T-cell (primary cell): ENCODE measurements around the gene FTO. TPM values are rescaled to one million over a fixed set of nuclear protein-coding genes. Genes with fewer than 3 reads are reported as not detected.

Source experiments
- ATAC-seq, 4 experiments: fragments of 200-7000 bp in 3 of 4; fragments of 150-1000 bp in 1 of 4; cut with Tn5 transposase; replicated peaks in 1 of 4; 1 replicate in 3 of 4; 2 replicates in 1 of 4; pipeline ENCODE4 v1.10.0; 2021; ENCODE audit warnings: moderate library complexity in 3 of 4, mild to moderate bottlenecking in 2 of 4, moderate number of reproducible peaks in 1 of 4
- CTCF ChIA-PET, 2 donors: fragments of 300-600 bp; sonication (Branson Sonifier 250); formaldehyde crosslinking; loops; one replicate each; lab custom pipeline; 2022; ENCODE audit warnings: antibody characterized with exemption in 2 of 2; lab: Charles Lee
- POLR2A ChIA-PET, 2 donors: fragments of 300-600 bp; sonication (Branson Sonifier 250); formaldehyde crosslinking; loops; one replicate each; lab custom pipeline; 2022; ENCODE audit warnings: antibody characterized with exemption in 2 of 2; lab: Charles Lee
- DNase-seq, 35 experiments: peaks; one replicate each; pipeline versions ENCODE4 v3.0.0 to v3.0.0-alpha.2; 2013 to 2023
- H3K27ac ChIP-seq: one replicate; pipeline ENCODE4 v1.5.1; 2013; ENCODE audit warnings: low read length
- H3K27me3 ChIP-seq, 2 experiments: replicated peaks in 1 of 2; 1 replicate in 1 of 2; 2 replicates in 1 of 2; pipeline versions ENCODE4 v1.6.1 to v1.7.0; 2013; ENCODE audit warnings: low read length in 1 of 2, mixed read lengths in 1 of 2; ENCODE audit not compliant: control insufficient read depth in 2 of 2, insufficient read depth in 2 of 2; ENCODE audit errors: extremely low read depth in 1 of 2
- H3K36me3 ChIP-seq, 2 donors: 1 replicate in 1 of 2; 2 replicates in 1 of 2; pipeline versions ENCODE4 v1.6.1 to v1.7.0; 2013; ENCODE audit warnings: low read length in 1 of 2; ENCODE audit not compliant: control insufficient read depth in 2 of 2, insufficient read depth in 1 of 2; ENCODE audit errors: extremely low read depth in 1 of 2
- H3K4me1 ChIP-seq, 2 experiments: 1 replicate in 1 of 2; 2 replicates in 1 of 2; pipeline versions ENCODE4 v1.6.1 to v1.7.0; 2013; ENCODE audit warnings: low read length in 2 of 2, mixed read lengths in 1 of 2; ENCODE audit not compliant: insufficient read depth in 2 of 2, control insufficient read depth in 1 of 2; ENCODE audit errors: extremely low read depth in 1 of 2
- H3K4me3 ChIP-seq, 2 donors: 1 replicate in 1 of 2; 2 replicates in 1 of 2; pipeline versions ENCODE4 v1.5.1 to v1.7.0; 2013; ENCODE audit warnings: mild to moderate bottlenecking in 2 of 2, low read length in 1 of 2, moderate library complexity in 1 of 2; ENCODE audit not compliant: control insufficient read depth in 1 of 2; ENCODE audit errors: extremely low read depth in 1 of 2
- H3K9me3 ChIP-seq: 2 replicates; pipeline ENCODE4 v1.7.0; 2013
- H3K27ac Mint-ChIP-seq, 2 donors: one replicate each; pipeline ENCODE4 v1.8.0; 2020 to 2021; ENCODE audit warnings: mild to moderate bottlenecking in 2 of 2, mixed read lengths in 2 of 2
- H3K27me3 Mint-ChIP-seq, 2 donors: one replicate each; pipeline ENCODE4 v1.8.0; 2021 to 2022; ENCODE audit warnings: mixed read lengths in 2 of 2
- H3K36me3 Mint-ChIP-seq: one replicate; pipeline ENCODE4 v1.8.0; 2021; ENCODE audit warnings: mixed read lengths
- H3K4me1 Mint-ChIP-seq, 3 donors: one replicate each; pipeline ENCODE4 v1.8.0; 2020 to 2022; ENCODE audit warnings: mixed read lengths in 3 of 3, mild to moderate bottlenecking in 1 of 3
- H3K4me3 Mint-ChIP-seq, 3 donors: one replicate each; pipeline ENCODE4 v1.8.0; 2020 to 2022; ENCODE audit warnings: mild to moderate bottlenecking in 3 of 3, mixed read lengths in 3 of 3, moderate library complexity in 3 of 3
- H3K9me3 Mint-ChIP-seq, 3 donors: one replicate each; pipeline ENCODE4 v1.8.0; 2020 to 2022; ENCODE audit warnings: mixed read lengths in 3 of 3
- WGBS: methylation state at CpG from one replicate; pipeline ENCODE4 v1.1.5; 2013; ENCODE audit warnings: missing lambda C conversion rate; ENCODE audit not compliant: insufficient coverage; 5-methylcytosine and 5-hydroxymethylcytosine counted together
- total RNA-seq, 35 experiments: library from RNA in 6 of 35; stranded (reverse) in 6 of 35; fragments of 120-200 nt in 1 of 35; gene quantifications; one replicate each; pipeline versions ENCODE4 v1.2.1 to v1.2.4 and lab custom pipeline; 2013 to 2026

FTO gene
- total RNA-seq, 5 donors from 2014 or later (not counting 1 experiment from before 2014, with no cell fraction given), result 44.7 to 69.0 (median 46.0) TPM

- no peaks in the 10 kb centered on the region for H3K27me3 Mint-ChIP-seq
- H3K4me1 Mint-ChIP-seq, result peaks cover 48 to 50% (median 48%) of the 10 kb centered on the region in 3 donors
- ChIA-PET POLR2A (no interaction called here), CTCF (interaction anchor here (0.6 to 1.1 kb wide), 3 partner anchors 15 to 85 kb away, joined by 3 to 6 read pairs (median 4); no protein-coding TSS in a partner anchor)
- peak overlapping the region; percentile 59 for H3K27ac ChIP-seq
- H3K4me3 ChIP-seq, result peak overlapping the region; percentile 85 to 88
- H3K9me3 ChIP-seq, result no peaks in the 10 kb centered on the region
- peaks cover 9 to 16% of the 10 kb centered on the region in 2 experiments for H3K4me1 ChIP-seq
- H3K36me3 Mint-ChIP-seq, result peaks cover 22% of the 10 kb centered on the region
- no peaks in the 10 kb centered on the region for H3K9me3 Mint-ChIP-seq
- H3K27ac Mint-ChIP-seq, result peak overlapping the region; percentile 29 to 95
- WGBS, result 25% methylated on average over 5 of the region's 6 CpGs
- H3K4me3 Mint-ChIP-seq, result peak overlapping the region; percentile 92 to 100 (median 98)
- H3K27me3 ChIP-seq, result no peaks in the 10 kb centered on the region
- no peak for ATAC-seq
- no peaks in the 10 kb centered on the region for H3K36me3 ChIP-seq
- no peak for DNase-seq
These were observed 473 bp downstream of the FTO start for GRCh38 chr16:53704445-53704813.

GRCh38 chr16:53707671-53708070, 3.7 kb downstream of the FTO start:
- H3K9me3 ChIP-seq, result no peaks in the 10 kb centered on the region
- H3K27ac ChIP-seq, result no peak overlapping the region
- CTCF ChIA-PET, result no interaction called here
- no peak for DNase-seq
- no peaks in the 10 kb centered on the region for H3K27me3 ChIP-seq
- Mint-ChIP-seq H3K4me3 (no peak overlapping the region), H3K4me1 (peaks cover 55 to 60% (median 60%) of the 10 kb centered on the region in 3 donors), H3K27ac (no peak overlapping the region), H3K9me3 (no peaks in the 10 kb centered on the region), H3K36me3 (peaks cover 35% of the 10 kb centered on the region), H3K27me3 (no peaks in the 10 kb centered on the region)
- POLR2A ChIA-PET, result no interaction called here
- ATAC-seq, result no peak
- peaks cover 9 to 16% of the 10 kb centered on the region in 2 experiments for H3K4me1 ChIP-seq
- no peaks in the 10 kb centered on the region for H3K36me3 ChIP-seq
- no peak overlapping the region for H3K4me3 ChIP-seq
- no CpG with 5 or more reads among the region's 3 CpGs for WGBS

GRCh38 chr16:53708490-53708889, 4.5 kb downstream of the FTO start:
- H3K4me1 Mint-ChIP-seq, result peaks cover 57 to 69% (median 62%) of the 10 kb centered on the region in 3 donors
- H3K27ac ChIP-seq, result no peak overlapping the region
- no peaks in the 10 kb centered on the region for H3K27me3 Mint-ChIP-seq
- no CpG with 5 or more reads among the region's 2 CpGs for WGBS
- CTCF ChIA-PET, result no interaction called here
- POLR2A ChIA-PET, result no interaction called here
- no peak overlapping the region for H3K4me3 Mint-ChIP-seq
- peaks cover 9 to 11% of the 10 kb centered on the region in 2 experiments for H3K4me1 ChIP-seq
- H3K9me3 ChIP-seq, result no peaks in the 10 kb centered on the region
- no peak overlapping the region for H3K27ac Mint-ChIP-seq
- peaks cover 37% of the 10 kb centered on the region for H3K36me3 Mint-ChIP-seq
- no peaks in the 10 kb centered on the region for H3K9me3 Mint-ChIP-seq
- DNase-seq (no peak), ATAC-seq (no peak)
- H3K4me3 ChIP-seq, result no peak overlapping the region
- H3K27me3 ChIP-seq, result no peaks in the 10 kb centered on the region
- H3K36me3 ChIP-seq, result no peaks in the 10 kb centered on the region

- H3K4me3 Mint-ChIP-seq, result no peak overlapping the region
These were observed 7.4 kb downstream of the FTO start for GRCh38 chr16:53711390-53711789.

GRCh38 chr16:53712065-53712464, 8.1 kb downstream of the FTO start:
- H3K27me3 Mint-ChIP-seq, result no peaks in the 10 kb centered on the region

More at GRCh38 chr16:53711390-53711789, 7.4 kb downstream of the FTO start:
- H3K9me3 ChIP-seq, result no peaks in the 10 kb centered on the region
- H3K27me3 ChIP-seq, result no peaks in the 10 kb centered on the region
- ATAC-seq, result no peak
- DNase-seq, result no peak
- POLR2A ChIA-PET, result no interaction called here
- no peaks in the 10 kb centered on the region for H3K4me1 ChIP-seq
- no peak overlapping the region for H3K4me3 ChIP-seq
- no peak overlapping the region for H3K27ac ChIP-seq
- CTCF ChIA-PET, result no interaction called here
- Mint-ChIP-seq H3K4me1 (peaks cover 62 to 68% (median 63%) of the 10 kb centered on the region in 3 donors), H3K9me3 (no peaks in the 10 kb centered on the region), H3K27ac (no peak overlapping the region), H3K36me3 (peaks cover 34% of the 10 kb centered on the region), H3K27me3 (no peaks in the 10 kb centered on the region)
- H3K36me3 ChIP-seq, result no peaks in the 10 kb centered on the region
- 100% methylated on average over 2 of the region's 3 CpGs for WGBS

GRCh38 chr16:53713403-53714204, 9.6 kb downstream of the FTO start:
- DNase-seq (no peak), ATAC-seq (no peak)
- Mint-ChIP-seq H3K4me3 (no peak overlapping the region), H3K27ac (no peak overlapping the region), H3K9me3 (no peaks in the 10 kb centered on the region), H3K27me3 (no peaks in the 10 kb centered on the region), H3K4me1 (peaks cover 51 to 57% (median 54%) of the 10 kb centered on the region in 3 donors), H3K36me3 (peaks cover 24% of the 10 kb centered on the region)
- H3K27me3 ChIP-seq, result no peaks in the 10 kb centered on the region
- H3K4me1 ChIP-seq, result no peaks in the 10 kb centered on the region
- no peak overlapping the region for H3K27ac ChIP-seq
- no peaks in the 10 kb centered on the region for H3K36me3 ChIP-seq
- 100% methylated on average over 1 of the region's 3 CpGs for WGBS
- CTCF ChIA-PET, result no interaction called here
- peaks cover 3% of the 10 kb centered on the region for H3K9me3 ChIP-seq
- no peak overlapping the region for H3K4me3 ChIP-seq
- POLR2A ChIA-PET, result no interaction called here

More at GRCh38 chr16:53712065-53712464, 8.1 kb downstream of the FTO start:
- no peak overlapping the region for H3K27ac Mint-ChIP-seq
- H3K27me3 ChIP-seq, result no peaks in the 10 kb centered on the region
- no CpG with 5 or more reads among the region's 2 CpGs for WGBS
- H3K9me3 ChIP-seq, result no peaks in the 10 kb centered on the region
- no peak for ATAC-seq
- no peak for DNase-seq
- no peaks in the 10 kb centered on the region for H3K36me3 ChIP-seq
- no peak overlapping the region for H3K4me3 Mint-ChIP-seq
- H3K4me1 Mint-ChIP-seq, result peaks cover 58 to 62% (median 60%) of the 10 kb centered on the region in 3 donors
- no peaks in the 10 kb centered on the region for H3K4me1 ChIP-seq
- POLR2A ChIA-PET, result interaction anchor here in 1 of 2 donors (0.8 kb wide), 1 partner anchor 11 kb away, joined by 4 read pairs; no protein-coding TSS in a partner anchor
- H3K4me3 ChIP-seq, result no peak overlapping the region
- H3K36me3 Mint-ChIP-seq, result peaks cover 28% of the 10 kb centered on the region
- no peak overlapping the region for H3K27ac ChIP-seq
- CTCF ChIA-PET, result no interaction called here
- H3K9me3 Mint-ChIP-seq, result no peaks in the 10 kb centered on the region
